Stomach (tissue), 9 donors: ENCODE measurements around the gene EREG. TPM values are rescaled to one million over a fixed set of nuclear protein-coding genes. Genes with fewer than 3 reads are reported as not detected.

ENCODE experiments used
- DNase-seq, 2 donors: peaks; one replicate each; pipeline versions ENCODE4 v3.0.0 to v3.0.0-alpha.2; 2013 to 2019
- H3K27ac ChIP-seq, 5 donors: fragments of 200-600 bp in 4 of 5; sonication (generic) in 4 of 5; one replicate each; pipeline ENCODE4 v1.5.1; 2013 to 2019; ENCODE audit warnings: mild to moderate bottlenecking in 1 of 5, moderate library complexity in 1 of 5
- H3K27me3 ChIP-seq, 3 donors: fragments of 200-600 bp; sonication (generic); one replicate each; pipeline ENCODE4 v1.5.1; 2017 to 2019; ENCODE audit warnings: mixed run types in 1 of 3
- H3K36me3 ChIP-seq, 4 donors: fragments of 200-600 bp; sonication (generic); 1 replicate in 3 of 4; 2 replicates in 1 of 4; pipeline ENCODE4 v1.5.1; 2016 to 2019
- H3K4me1 ChIP-seq, 4 donors: fragments of 200-600 bp; sonication (generic); one replicate each; pipeline ENCODE4 v1.5.1; 2016 to 2019
- H3K4me3 ChIP-seq, 4 donors: fragments of 200-600 bp; sonication (generic) in 3 of 4; one replicate each; pipeline ENCODE4 v1.5.1; 2016 to 2019; ENCODE audit warnings: mild to moderate bottlenecking in 1 of 4
- H3K9me3 ChIP-seq, 4 donors: fragments of 200-600 bp; sonication (generic); one replicate each; pipeline ENCODE4 v1.5.1; 2016 to 2019
- CTCF ChIP-seq, 7 experiments: fragments of 450-650 bp in 4 of 7; fragments of 200-600 bp in 3 of 7; sonication (generic) in 3 of 7; IDR thresholded peaks; one replicate each; pipeline ENCODE4 v1.5.1; 2016 to 2019; ENCODE audit warnings: antibody characterized with exemption in 7 of 7, control low read depth in 2 of 7, mild to moderate bottlenecking in 1 of 7
- EP300 ChIP-seq: sonication (generic); formaldehyde crosslinking; IDR thresholded peaks from one replicate; pipeline ENCODE4 v1.6.1; 2017; ENCODE audit warnings: antibody characterized with exemption
- POLR2A ChIP-seq, 4 donors: fragments of 450-650 bp; IDR thresholded peaks; one replicate each; pipeline ENCODE4 v1.6.1; 2016; ENCODE audit warnings: antibody characterized with exemption in 4 of 4, control low read depth in 2 of 4, mild to moderate bottlenecking in 1 of 4, moderate library complexity in 1 of 4
- POLR2AphosphoS5 ChIP-seq, 3 donors: sonication (generic); formaldehyde crosslinking; IDR thresholded peaks; one replicate each; pipeline ENCODE4 v1.6.1; 2016; ENCODE audit warnings: antibody characterized with exemption in 3 of 3
- WGBS, 5 donors: extraction: QIAGEN DNeasy Blood & Tissue Kit in 3 of 5; methylation state at CpG; one replicate each; pipeline versions ENCODE4 v1.1.5 to v1.1.7; 2013 to 2018; 5-methylcytosine and 5-hydroxymethylcytosine counted together
- intact Hi-C: fragments of 100-400 bp; cut with DNase I; formaldehyde crosslinking; loops from one replicate; pipeline ENCODE4 v1.15.1; 2023; ENCODE audit warnings: low total_unique reads
- polyA plus RNA-seq, 3 donors: library from polyadenylated mRNA; stranded (reverse); fragments of 200-250 nt; gene quantifications; one replicate each; pipeline ENCODE4 v1.2.3, GENCODE V29; 2013
- total RNA-seq, 5 donors: library from RNA; depleted of rRNA; stranded (reverse); fragments of >200 nt; gene quantifications; one replicate each; pipeline versions ENCODE4 v1.1.0 to v1.2.3, GENCODE V29; 2014 to 2016
- donor health status: healthy with polysubstance abuse.
- donor health status: Bipolar disorder and iron deficiency.
- donor health status: healthy.

Gene EREG
- total and polyA plus RNA-seq, 8 donors, result 0.62 to 1.8 (median 0.73) TPM; not detected in 5

GRCh38 chr4:74386159-74386558 lies 21.2 kb downstream of the EREG start:
- intact Hi-C loops, result no loop called here
- Histone ChIP-seq H3K36me3 (no peaks in the 10 kb centered on the region), H3K27me3 (no peaks in the 10 kb centered on the region), H3K9me3 (no peaks in the 10 kb centered on the region), H3K4me3 (no peak overlapping the region), H3K27ac (no peak overlapping the region), H3K4me1 (no peaks in the 10 kb centered on the region)
- TF ChIP-seq POLR2AphosphoS5 (IDR thresholded peaks at IDR 0.05), result no peak
- no peak for TF ChIP-seq CTCF (IDR thresholded peaks at IDR 0.05)
- TF ChIP-seq EP300, result no peak
- TF ChIP-seq POLR2A (IDR thresholded peaks at IDR 0.05), result no peak
- no peak for DNase-seq
- 54 to 59% (median 58%) methylated on average over 4 of the region's 4 CpGs for WGBS, 5 donors

GRCh38 chr4:74387790-74388189 lies 22.8 kb downstream of the EREG start:
- DNase-seq, result no peak
- no peaks in the 10 kb centered on the region for H3K4me1 ChIP-seq
- H3K4me3 ChIP-seq, result no peak overlapping the region
- intact Hi-C loops, result no loop called here
- no peaks in the 10 kb centered on the region for H3K27me3 ChIP-seq
- no peaks in the 10 kb centered on the region for H3K9me3 ChIP-seq
- 93 to 98% (median 96%) methylated on average over 2 of the region's 2 CpGs for WGBS, 5 donors
- TF ChIP-seq POLR2A (IDR thresholded peaks at IDR 0.05), result no peak
- no peak for TF ChIP-seq EP300
- no peak for TF ChIP-seq POLR2AphosphoS5 (IDR thresholded peaks at IDR 0.05)
- no peak for TF ChIP-seq CTCF (IDR thresholded peaks at IDR 0.05)
- H3K36me3 ChIP-seq, result no peaks in the 10 kb centered on the region
- no peak overlapping the region for H3K27ac ChIP-seq

GRCh38 chr4:74389494-74389893 lies 24.5 kb downstream of the EREG start:
- DNase-seq, result no peak
- Histone ChIP-seq H3K36me3 (no peaks in the 10 kb centered on the region), H3K27ac (no peak overlapping the region), H3K27me3 (no peaks in the 10 kb centered on the region), H3K4me1 (no peaks in the 10 kb centered on the region), H3K9me3 (no peaks in the 10 kb centered on the region), H3K4me3 (no peak overlapping the region)
- TF ChIP-seq EP300 (no peak), CTCF (IDR thresholded peaks at IDR 0.05) (no peak), POLR2AphosphoS5 (IDR thresholded peaks at IDR 0.05) (no peak), POLR2A (IDR thresholded peaks at IDR 0.05) (no peak)
- WGBS, 5 donors, result 82 to 97% (median 91%) methylated on average over 1 of the region's 1 CpG
- intact Hi-C loops, result no loop called here

GRCh38 chr4:74390677-74391076 lies 25.7 kb downstream of the EREG start:
- TF ChIP-seq CTCF (IDR thresholded peaks at IDR 0.05), result no peak
- no peak for TF ChIP-seq POLR2A (IDR thresholded peaks at IDR 0.05)
- no peak for TF ChIP-seq EP300
- no peak for TF ChIP-seq POLR2AphosphoS5 (IDR thresholded peaks at IDR 0.05)
- WGBS, 5 donors, result 75 to 86% (median 83%) methylated on average over 2 of the region's 2 CpGs
- Histone ChIP-seq H3K4me1 (peaks cover 0 to 10% (median 5%) of the 10 kb centered on the region in 4 donors), H3K27ac (no peak overlapping the region), H3K4me3 (no peak overlapping the region), H3K27me3 (no peaks in the 10 kb centered on the region), H3K36me3 (no peaks in the 10 kb centered on the region), H3K9me3 (no peaks in the 10 kb centered on the region)
- intact Hi-C loops, result no loop called here
- no peak for DNase-seq
